Stimulated activated CD4-positive, alpha-beta T cell treated with anti-CD3 and anti-CD28 coated beads, Interleukin-2, amount 100 ng/mL, for 4 hours (primary cell): ENCODE measurements around the gene PDE4DIP.
"Not testable (repeated sequence)": the region's sequence is repeated elsewhere in the genome, so short reads cannot be mapped to it uniquely, and the experiment has no call there.

Experiments
- DNase-seq: peaks from one replicate; pipeline ENCODE4 v3.0.0-alpha.2; 2020; ENCODE audit warnings: low read depth

Gene PDE4DIP

GRCh38 chr1:148921047-148921446 lies 76.8 kb downstream of the PDE4DIP start:
- not testable (repeated sequence) for DNase-seq

GRCh38 chr1:148923798-148924197 lies 79.6 kb downstream of the PDE4DIP start:
- DNase-seq, result not testable (repeated sequence)

GRCh38 chr1:148927645-148928044 lies 83.4 kb downstream of the PDE4DIP start:
- DNase-seq, result not testable (repeated sequence)

GRCh38 chr1:148929253-148929652 lies 85.0 kb downstream of the PDE4DIP start:
- DNase-seq, result not testable (repeated sequence)

- not testable (repeated sequence) for DNase-seq
These were observed 91.3 kb downstream of the PDE4DIP start for GRCh38 chr1:148935381-148936002.

GRCh38 chr1:148942906-148943305 lies 98.7 kb downstream of the PDE4DIP start:
- DNase-seq, result not testable (repeated sequence)

GRCh38 chr1:148945130-148945529 lies 100.9 kb downstream of the PDE4DIP start:
- not testable (repeated sequence) for DNase-seq

- DNase-seq, result not testable (repeated sequence)
These were observed 104.5 kb downstream of the PDE4DIP start for GRCh38 chr1:148948768-148949167.

- DNase-seq, result peak; percentile 34
These were observed 107.4 kb downstream of the PDE4DIP start for GRCh38 chr1:148951336-148952227.

GRCh38 chr1:148952253-148952937 lies 108.2 kb downstream of the PDE4DIP start:
- peak; percentile 37 for DNase-seq

- not testable (repeated sequence) for DNase-seq
These were observed 108.8 kb downstream of the PDE4DIP start for GRCh38 chr1:148952938-148953616.

GRCh38 chr1:148953730-148954129 lies 109.5 kb downstream of the PDE4DIP start:
- DNase-seq, result not testable (repeated sequence)

- not testable (repeated sequence) for DNase-seq
These were observed 114.1 kb downstream of the PDE4DIP start for GRCh38 chr1:148958343-148958742.

- DNase-seq, result not testable (repeated sequence)
These were observed 116.2 kb downstream of the PDE4DIP start for GRCh38 chr1:148960212-148961000.

GRCh38 chr1:148962127-148962857 lies 118.1 kb downstream of the PDE4DIP start:
- not testable (repeated sequence) for DNase-seq

- DNase-seq, result not testable (repeated sequence)
These were observed 121.9 kb downstream of the PDE4DIP start for GRCh38 chr1:148966084-148966483.

GRCh38 chr1:148967580-148967979 lies 123.4 kb downstream of the PDE4DIP start:
- DNase-seq, result not testable (repeated sequence)

GRCh38 chr1:148968682-148969081 lies 124.5 kb downstream of the PDE4DIP start:
- not testable (repeated sequence) for DNase-seq

- not testable (repeated sequence) for DNase-seq
These were observed 124.9 kb downstream of the PDE4DIP start for GRCh38 chr1:148969126-148969525.

GRCh38 chr1:148975453-148975852 lies 131.2 kb downstream of the PDE4DIP start:
- DNase-seq, result not testable (repeated sequence)
